CD4-positive, alpha-beta T cell (primary cell): ENCODE measurements around the gene CAP2. TPM values are rescaled to one million over a fixed set of nuclear protein-coding genes. Genes with fewer than 3 reads are reported as not detected.
"Not testable (repeated sequence)": the region's sequence is repeated elsewhere in the genome, so short reads cannot be mapped to it uniquely, and the experiment has no call there.

Source experiments
- ATAC-seq: fragments of 200-7000 bp; cut with Tn5 transposase; one replicate; pipeline ENCODE4 v1.10.0; 2022; ENCODE audit warnings: mild to moderate bottlenecking; ENCODE audit not compliant: poor library complexity
- CTCF ChIA-PET: fragments of 350-600 bp; sonication (Branson Sonifier 250); formaldehyde crosslinking; loops from one replicate; lab custom pipeline; 2021; ENCODE audit warnings: antibody characterized with exemption, inconsistent platforms; lab: Charles Lee
- POLR2A ChIA-PET: fragments of 350-600 bp; sonication (Branson Sonifier 250); formaldehyde crosslinking; loops from one replicate; lab custom pipeline; 2021; ENCODE audit warnings: antibody characterized with exemption, inconsistent platforms; lab: Charles Lee
- DNase-seq, 14 experiments: peaks; one replicate each; pipeline ENCODE4 v3.0.0-alpha.2; 2013 to 2020; ENCODE audit warnings: mixed read lengths in 2 of 14
- H3K27ac ChIP-seq, 2 donors: one replicate each; pipeline versions ENCODE4 v1.5.1 to v1.7.0; 2013; ENCODE audit warnings: low read length in 2 of 2, low read depth in 1 of 2, mild to moderate bottlenecking in 1 of 2
- H3K27me3 ChIP-seq, 2 experiments: 1 replicate in 1 of 2; 2 replicates in 1 of 2; pipeline versions ENCODE4 v1.6.1 to v1.7.0; 2013; ENCODE audit warnings: low read length in 2 of 2, control low read depth in 1 of 2, mild to moderate bottlenecking in 1 of 2, moderate library complexity in 1 of 2; ENCODE audit not compliant: insufficient read depth in 2 of 2, control insufficient read depth in 1 of 2
- H3K36me3 ChIP-seq: one replicate; pipeline ENCODE4 v1.6.1; 2013; ENCODE audit warnings: low read length, control low read depth; ENCODE audit not compliant: insufficient read depth
- H3K4me1 ChIP-seq: one replicate; pipeline ENCODE4 v1.6.1; 2013; ENCODE audit warnings: low read length, control low read depth; ENCODE audit not compliant: insufficient read depth
- H3K4me3 ChIP-seq: one replicate; pipeline ENCODE4 v1.5.1; 2013; ENCODE audit warnings: mild to moderate bottlenecking, low read length, moderate library complexity
- H3K9me3 ChIP-seq, 2 experiments: 1 replicate in 1 of 2; 2 replicates in 1 of 2; pipeline versions ENCODE4 v1.6.1 to v1.7.0; 2013; ENCODE audit warnings: low read length in 2 of 2, mild to moderate bottlenecking in 2 of 2, control low read depth in 1 of 2, moderate library complexity in 1 of 2; ENCODE audit not compliant: control insufficient read depth in 1 of 2, insufficient read depth in 1 of 2
- H3K27ac Mint-ChIP-seq: one replicate; pipeline ENCODE4 v1.8.0; 2020; ENCODE audit warnings: mixed read lengths
- H3K27me3 Mint-ChIP-seq: one replicate; pipeline ENCODE4 v1.8.0; 2021; ENCODE audit warnings: mixed read lengths
- H3K36me3 Mint-ChIP-seq: one replicate; pipeline ENCODE4 v1.8.0; 2021; ENCODE audit warnings: low read depth, mixed read lengths
- H3K4me1 Mint-ChIP-seq: one replicate; pipeline ENCODE4 v1.8.0; 2021; ENCODE audit warnings: low read depth, mixed read lengths
- H3K4me3 Mint-ChIP-seq: one replicate; pipeline ENCODE4 v1.8.0; 2020; ENCODE audit warnings: mild to moderate bottlenecking, mixed read lengths
- H3K9me3 Mint-ChIP-seq: one replicate; pipeline ENCODE4 v1.8.0; 2020; ENCODE audit warnings: mixed read lengths
- CTCF ChIP-seq: fragments of 200-600 bp; IDR thresholded peaks from one replicate; pipeline ENCODE4 v1.8.0; 2022; ENCODE audit warnings: antibody characterized with exemption, mild to moderate bottlenecking
- intact Hi-C, 2 experiments: fragments of 100-400 bp; cut with DNase I in 1 of 2; cut with micrococcal nuclease in 1 of 2; formaldehyde crosslinking; loops; one replicate each; pipeline versions ENCODE4 v1.15.1 to v1.9.0; 2023 to 2025; cut with DNase I, micrococcal nuclease
- total RNA-seq, 174 experiments: library from RNA in 2 of 174; stranded (reverse) in 2 of 174; gene quantifications; one replicate each; pipeline ENCODE4 v1.2.3 and lab custom pipeline; 2021 to 2026

Gene CAP2
- total RNA-seq, 2 experiments from 2014 or later: not detected

GRCh38 chr6:17439243-17439993 lies 46.0 kb downstream of the CAP2 start:
- Histone ChIP-seq H3K4me1 (no peaks in the 10 kb centered on the region), H3K27me3 (no peaks in the 10 kb centered on the region), H3K27ac (no peak overlapping the region), H3K4me3 (no peak overlapping the region), H3K36me3 (no peaks in the 10 kb centered on the region), H3K9me3 (no peaks in the 10 kb centered on the region)
- Mint-ChIP-seq H3K27me3 (peaks cover 8% of the 10 kb centered on the region), H3K9me3 (no peaks in the 10 kb centered on the region), H3K36me3 (no peaks in the 10 kb centered on the region), H3K27ac (no peak overlapping the region), H3K4me3 (no peak overlapping the region), H3K4me1 (no peaks in the 10 kb centered on the region)
- ChIA-PET POLR2A (no interaction called here), CTCF (no interaction called here)
- no peak for DNase-seq
- no peak for ATAC-seq
- no peak for TF ChIP-seq CTCF
- intact Hi-C loops: no loop called here

GRCh38 chr6:17440811-17441210 lies 47.4 kb downstream of the CAP2 start:
- DNase-seq, H3K27ac ChIP-seq, H3K27me3 Mint-ChIP-seq, H3K4me3 Mint-ChIP-seq, H3K9me3 ChIP-seq, ATAC-seq, CTCF ChIA-PET, H3K4me1 ChIP-seq, intact Hi-C loops, H3K36me3 ChIP-seq, H3K27ac Mint-ChIP-seq, POLR2A ChIA-PET, H3K4me3 ChIP-seq, H3K9me3 Mint-ChIP-seq, H3K27me3 ChIP-seq, H3K4me1 Mint-ChIP-seq, H3K36me3 Mint-ChIP-seq: not testable (repeated sequence)

GRCh38 chr6:17442196-17442595 lies 48.8 kb downstream of the CAP2 start:
- H3K4me1 ChIP-seq: no peaks in the 10 kb centered on the region
- H3K27me3 ChIP-seq: no peaks in the 10 kb centered on the region
- intact Hi-C loops: no loop called here
- no peak for DNase-seq
- H3K27ac ChIP-seq: no peak overlapping the region
- no peaks in the 10 kb centered on the region for H3K36me3 ChIP-seq
- Mint-ChIP-seq H3K27ac (no peak overlapping the region), H3K4me1 (no peaks in the 10 kb centered on the region), H3K27me3 (peaks cover 11% of the 10 kb centered on the region), H3K9me3 (no peaks in the 10 kb centered on the region), H3K4me3 (no peak overlapping the region), H3K36me3 (no peaks in the 10 kb centered on the region)
- no peak for ATAC-seq
- ChIA-PET CTCF (no interaction called here), POLR2A (no interaction called here)
- no peak overlapping the region for H3K4me3 ChIP-seq
- H3K9me3 ChIP-seq: no peaks in the 10 kb centered on the region
- no peak for TF ChIP-seq CTCF

GRCh38 chr6:17446713-17447112 lies 53.3 kb downstream of the CAP2 start:
- no peaks in the 10 kb centered on the region for H3K4me1 Mint-ChIP-seq
- H3K27me3 Mint-ChIP-seq: peaks cover 10% of the 10 kb centered on the region
- H3K4me3 Mint-ChIP-seq: no peak overlapping the region
- DNase-seq (no peak), ATAC-seq (no peak)
- POLR2A ChIA-PET: no interaction called here
- H3K36me3 Mint-ChIP-seq: no peaks in the 10 kb centered on the region
- no peaks in the 10 kb centered on the region for H3K9me3 Mint-ChIP-seq
- Histone ChIP-seq H3K27ac (no peak overlapping the region), H3K4me1 (no peaks in the 10 kb centered on the region), H3K9me3 (peaks cover 0 to 8% of the 10 kb centered on the region in 2 experiments), H3K36me3 (no peaks in the 10 kb centered on the region), H3K27me3 (no peaks in the 10 kb centered on the region), H3K4me3 (no peak overlapping the region)
- no peak overlapping the region for H3K27ac Mint-ChIP-seq
- intact Hi-C loops: no loop called here
- TF ChIP-seq CTCF: no peak
- CTCF ChIA-PET: no interaction called here
